ENCODE data around the gene CRB3. TPM values are rescaled to one million over a fixed set of nuclear protein-coding genes. Genes with fewer than 3 reads are reported as not detected.

Gene CRB3
- total RNA-seq, 1 donor: 0.43 TPM

- DNase-seq (ENCODE audit: low read depth): no peak
- peak overlapping the region; percentile 77 for H3K4me3 ChIP-seq (ENCODE audit: low read depth, low read length)
These were observed 5.3 kb upstream of the CRB3 start for GRCh38 chr19:6458695-6459261.

GRCh38 chr19:6459262-6460098 is 4.6 kb upstream of the CRB3 start, which contains the start of gene SLC25A23:
SLC25A23 (minus strand) TSS chr19:6459792; CDS start chr19:6459628, 164 bp downstream.
- H3K4me3 ChIP-seq (ENCODE audit: low read depth, low read length): peak within 1 kb of the TSS; percentile 77
- peak; percentile 70 for DNase-seq (ENCODE audit: low read depth)
- no peak for TF ChIP-seq CTCF (IDR thresholded peaks at IDR 0.05; ENCODE audit: insufficient read depth, low read depth, low read length)

More at GRCh38 chr19:6458695-6459261, 5.3 kb upstream of the CRB3 start:
- no peak for TF ChIP-seq CTCF (IDR thresholded peaks at IDR 0.05; ENCODE audit: insufficient read depth, low read depth, low read length)

GRCh38 chr19:6460099-6460884 is 3.8 kb upstream of the CRB3 start:
- peak; percentile 97 for DNase-seq (ENCODE audit: low read depth)
- H3K4me3 ChIP-seq (ENCODE audit: low read depth, low read length): peak overlapping the region; percentile 77
- peak; percentile 60 for TF ChIP-seq CTCF (IDR thresholded peaks at IDR 0.05; ENCODE audit: insufficient read depth, low read depth, low read length)

GRCh38 chr19:6465006-6465405 is 935 bp downstream of the CRB3 start:
- no peak overlapping the region for H3K4me3 ChIP-seq (ENCODE audit: low read depth, low read length)
- no peak for TF ChIP-seq CTCF (IDR thresholded peaks at IDR 0.05; ENCODE audit: insufficient read depth, low read depth, low read length)
- no peak for DNase-seq (ENCODE audit: low read depth)

- no peak for TF ChIP-seq CTCF (IDR thresholded peaks at IDR 0.05; ENCODE audit: insufficient read depth, low read depth, low read length)
- DNase-seq (ENCODE audit: low read depth): no peak
These were observed 1.6 kb downstream of the CRB3 start for GRCh38 chr19:6465663-6466062.

GRCh38 chr19:6466526-6467248 is 2.6 kb downstream of the CRB3 start:
- H3K4me3 ChIP-seq (ENCODE audit: low read depth, low read length): no peak overlapping the region
- no peak for TF ChIP-seq CTCF (IDR thresholded peaks at IDR 0.05; ENCODE audit: insufficient read depth, low read depth, low read length)
- no peak for DNase-seq (ENCODE audit: low read depth)

More at GRCh38 chr19:6465663-6466062, 1.6 kb downstream of the CRB3 start:
- no peak overlapping the region for H3K4me3 ChIP-seq (ENCODE audit: low read depth, low read length)

Measured in fibroblast of villous mesenchyme (primary cell).